GM12892 (cell line): ENCODE measurements around the gene SELPLG.
A peak's percentile ranks its signal among the peaks of the same experiment; 100 is the strongest.
"Not testable (repeated sequence)": the region's sequence is repeated elsewhere in the genome, so short reads cannot be mapped to it uniquely, and the experiment has no call there.

ENCODE experiments used
- DNase-seq: peaks from one replicate; pipeline ENCODE4 v3.0.0; 2011; ENCODE audit not compliant: insufficient read length
- FAIRE-seq: peaks from 2 replicates; lab custom pipeline; 2011; peaks lifted over from hg19 to GRCh38; lab: Jason Lieb, UNC
- POLR2A ChIP-seq: IDR thresholded peaks from 2 replicates; pipeline ENCODE4 v1.6.1; 2011; ENCODE audit warnings: low read depth, low read length, control low read depth
- POLR2AphosphoS5 ChIP-seq: IDR thresholded peaks from 2 replicates; pipeline ENCODE4 v1.6.1; 2011; ENCODE audit warnings: low read depth, low read length, control low read depth
- TAF1 ChIP-seq: IDR thresholded peaks from 2 replicates; pipeline ENCODE4 v1.6.1; 2011; ENCODE audit warnings: low read depth, mild to moderate bottlenecking, control low read depth, low read length, borderline replicate concordance

SELPLG gene

DNA sequence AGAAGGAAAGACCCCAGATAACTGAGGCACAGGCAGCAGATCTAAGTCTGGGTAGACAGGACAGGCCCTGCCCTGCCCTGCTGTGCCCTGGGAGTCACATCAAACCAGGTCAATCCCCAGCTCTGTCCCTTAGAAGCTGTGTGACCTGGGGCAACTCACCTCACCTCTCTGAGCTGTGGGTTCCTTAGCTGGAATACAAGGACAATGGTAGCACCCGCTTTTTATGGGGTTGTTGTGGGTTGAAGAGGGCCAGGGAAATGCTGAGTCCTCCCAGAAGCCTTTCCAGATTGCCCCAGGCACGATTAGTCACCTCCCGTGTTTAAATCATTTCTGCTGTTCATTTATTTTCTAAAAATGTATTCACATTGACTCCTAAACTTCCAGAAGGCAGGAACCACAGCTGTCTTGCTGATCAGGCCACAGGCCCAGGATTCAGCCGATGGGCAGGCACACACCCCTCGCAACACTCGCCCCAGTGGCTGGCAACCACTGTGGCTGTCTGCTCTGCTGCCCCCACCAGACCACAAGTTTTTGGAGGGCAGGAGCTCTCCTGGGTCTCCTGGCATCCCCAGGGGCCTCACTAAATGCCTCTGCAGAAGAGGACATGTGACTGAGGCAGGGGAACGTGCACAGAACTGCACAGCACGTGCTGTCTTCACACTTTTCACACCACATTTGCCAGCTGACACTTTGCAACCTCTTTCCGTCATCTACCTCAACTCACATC is 3.0 kb downstream of the SELPLG start:
- DNase-seq (no peak), FAIRE-seq (no peak)
- no peak for TF ChIP-seq TAF1

DNA sequence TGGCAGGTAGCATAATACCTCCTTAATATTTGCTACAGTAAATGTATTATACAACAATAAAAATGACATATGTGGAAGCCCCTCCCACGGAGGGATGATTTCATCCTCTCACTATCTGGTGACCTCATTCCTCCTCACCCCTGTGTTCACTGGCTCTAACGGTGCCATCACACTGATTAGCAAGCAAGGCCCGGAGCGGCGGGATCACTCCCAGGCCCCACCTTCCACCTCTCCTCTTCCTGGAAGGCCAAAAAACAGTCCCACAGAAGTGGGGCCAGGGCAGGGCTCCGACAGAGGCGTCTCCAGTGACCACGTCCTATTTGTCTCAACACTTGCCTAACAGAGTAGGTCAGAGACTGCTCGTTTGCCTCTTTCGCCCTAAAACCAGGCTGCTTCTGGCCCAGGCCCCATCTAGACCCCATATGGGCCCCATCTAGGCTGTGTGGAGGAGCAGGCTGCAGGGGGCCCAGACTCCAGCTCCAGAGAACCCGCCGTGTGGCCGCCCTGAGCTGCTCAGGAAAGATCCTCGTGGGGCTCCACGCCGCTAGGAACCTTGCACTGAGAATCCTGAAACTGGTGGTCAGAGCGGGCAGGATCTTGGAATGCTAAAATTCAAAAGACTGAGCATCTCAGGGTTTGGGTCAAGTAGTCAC is 3.7 kb downstream of the SELPLG start:
- TF ChIP-seq POLR2A = no peak
- no peak for TF ChIP-seq POLR2AphosphoS5
- no peak for TF ChIP-seq TAF1
- FAIRE-seq (no peak), DNase-seq (no peak)

DNA sequence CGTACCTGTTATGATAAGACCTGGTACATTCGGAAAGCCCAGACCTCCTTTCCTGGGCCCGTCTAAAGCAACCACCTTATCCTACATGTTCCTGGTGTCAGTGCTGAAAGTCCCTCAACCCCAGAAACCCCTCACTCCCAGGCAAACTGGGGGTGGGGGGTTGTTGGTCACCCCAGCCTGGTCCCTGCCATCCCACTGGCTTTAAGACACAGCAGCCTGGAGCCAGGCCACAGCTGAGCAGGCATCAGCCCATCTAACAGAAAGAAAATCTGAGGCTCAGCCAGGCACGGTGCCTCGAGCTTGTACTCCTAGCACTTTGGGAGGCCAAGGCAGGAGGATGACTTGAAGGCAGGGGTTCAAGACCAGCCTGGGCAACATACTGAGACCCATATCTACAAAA is 4.5 kb downstream of the SELPLG start:
- no peak for DNase-seq
- no peak for FAIRE-seq

DNA sequence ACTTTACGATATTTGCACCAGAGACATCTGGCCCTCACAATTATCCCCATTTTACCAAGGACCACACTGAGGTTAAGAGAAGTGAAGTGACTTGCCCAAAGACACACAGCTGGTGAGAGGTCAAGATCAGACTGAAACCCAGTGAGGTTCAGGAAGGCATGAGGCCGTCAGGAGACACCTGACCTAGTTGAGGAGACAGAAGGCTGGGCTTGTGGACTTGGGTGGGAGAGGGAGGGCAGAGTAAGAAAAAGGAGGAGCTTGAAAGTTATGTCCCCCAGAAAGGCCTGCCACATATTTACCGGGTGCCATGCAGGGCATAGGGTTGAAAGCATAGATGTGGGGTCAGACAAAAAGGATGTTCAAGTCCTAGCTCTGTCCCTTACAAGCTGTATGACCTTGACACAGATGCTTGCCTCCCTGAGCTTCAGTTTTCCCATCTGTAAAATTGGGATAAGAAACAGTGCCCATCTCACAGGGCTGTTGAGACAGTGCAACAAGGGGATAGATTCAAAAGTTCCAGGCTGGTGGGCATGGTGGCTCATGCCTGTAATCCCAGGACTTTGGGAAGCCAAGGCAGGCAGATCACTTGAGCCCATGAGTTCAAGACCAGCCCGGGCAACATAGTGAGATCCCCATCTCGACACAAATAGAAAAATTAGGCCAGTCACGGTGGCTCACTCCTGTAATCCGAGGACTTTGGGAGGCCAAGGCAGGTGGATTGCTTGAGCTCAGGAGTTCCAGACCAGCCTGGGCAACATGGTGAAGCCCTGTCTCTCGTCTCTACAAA is 6.4 kb downstream of the SELPLG start:
- no peak for DNase-seq
- no peak for FAIRE-seq
- TF ChIP-seq TAF1 = no peak
- TF ChIP-seq POLR2AphosphoS5 = no peak
- no peak for TF ChIP-seq POLR2A

More for the DNA sequence above, 4.5 kb downstream of the SELPLG start:
- TF ChIP-seq POLR2A = no peak

DNA sequence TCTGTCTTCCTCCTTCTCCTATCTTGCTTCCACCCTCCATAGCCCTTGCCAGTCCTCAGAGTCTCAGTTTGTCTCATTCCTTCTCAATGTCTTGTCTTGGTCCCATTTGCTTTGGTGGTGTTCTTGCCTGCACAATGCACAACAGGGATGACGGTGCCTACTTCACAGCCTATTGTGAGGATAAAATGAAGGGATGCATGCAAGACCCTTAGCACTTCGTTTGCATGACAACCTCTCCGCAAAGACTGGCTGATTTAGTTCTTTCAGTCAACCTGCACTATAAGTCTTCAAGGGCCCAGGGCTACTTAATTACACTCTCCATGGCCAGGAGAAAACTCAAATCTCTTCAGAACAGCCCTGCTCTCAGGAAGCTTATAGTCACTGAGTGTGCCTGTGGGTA is 8.5 kb downstream of the SELPLG start:
- no peak for FAIRE-seq
- TF ChIP-seq TAF1 = no peak
- TF ChIP-seq POLR2AphosphoS5 = no peak
- TF ChIP-seq POLR2A = no peak
- no peak for DNase-seq

DNA sequence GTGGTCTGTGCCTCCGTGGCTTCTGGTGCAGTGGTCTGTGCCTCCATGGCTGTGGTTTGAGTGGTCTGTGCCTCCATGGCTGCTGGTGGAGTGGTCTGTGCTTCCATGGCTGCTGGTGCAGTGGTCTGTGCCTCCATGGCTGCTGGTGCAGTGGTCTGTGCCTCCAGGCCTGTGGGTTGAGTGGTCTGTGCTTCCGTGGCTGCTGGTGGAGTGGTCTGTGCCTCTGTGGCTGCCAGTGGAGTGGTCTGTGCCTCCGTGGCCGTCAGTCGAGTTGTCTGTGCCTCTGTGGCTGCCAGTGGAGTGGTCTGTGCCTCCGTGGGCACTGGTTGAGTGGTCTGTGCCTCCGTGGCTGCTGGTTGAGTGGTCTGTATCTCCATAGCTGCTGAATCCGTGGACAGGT is 10.1 kb downstream of the SELPLG start:
- no peak for FAIRE-seq
- TF ChIP-seq POLR2AphosphoS5 (no peak), TAF1 (no peak), POLR2A (no peak)
- no peak for DNase-seq

DNA sequence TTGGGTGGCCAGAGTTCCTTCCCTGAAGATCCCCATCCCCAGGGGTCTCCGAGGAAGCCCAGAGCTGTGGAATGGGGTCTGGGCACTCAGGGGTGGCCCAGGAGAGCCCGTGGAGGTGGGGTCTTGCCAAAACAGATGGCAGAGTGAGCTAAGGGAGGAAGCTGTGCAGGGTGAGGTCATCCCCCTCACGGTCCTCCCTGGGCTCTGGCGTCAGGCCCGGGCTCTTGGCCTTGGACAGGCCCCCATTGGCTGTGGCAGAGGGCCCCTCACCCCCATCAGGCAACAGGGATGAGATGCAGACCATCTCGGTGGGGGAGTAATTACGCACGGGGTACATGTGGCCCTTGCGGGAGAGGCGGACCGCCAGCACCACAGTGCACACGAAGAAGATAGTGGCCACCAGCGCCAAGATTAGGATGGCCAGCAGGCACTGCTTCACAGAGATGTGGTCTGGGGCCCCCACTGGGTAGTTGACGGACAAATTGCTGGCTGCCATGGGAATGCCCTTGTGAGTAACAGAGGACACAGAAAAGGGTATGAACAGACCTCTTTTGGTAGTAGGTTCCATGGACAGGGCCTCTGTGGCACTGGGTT is 10.7 kb downstream of the SELPLG start:
- no peak for TF ChIP-seq TAF1
- no peak for TF ChIP-seq POLR2A
- no peak for TF ChIP-seq POLR2AphosphoS5
- DNase-seq = no peak
- no peak for FAIRE-seq

DNA sequence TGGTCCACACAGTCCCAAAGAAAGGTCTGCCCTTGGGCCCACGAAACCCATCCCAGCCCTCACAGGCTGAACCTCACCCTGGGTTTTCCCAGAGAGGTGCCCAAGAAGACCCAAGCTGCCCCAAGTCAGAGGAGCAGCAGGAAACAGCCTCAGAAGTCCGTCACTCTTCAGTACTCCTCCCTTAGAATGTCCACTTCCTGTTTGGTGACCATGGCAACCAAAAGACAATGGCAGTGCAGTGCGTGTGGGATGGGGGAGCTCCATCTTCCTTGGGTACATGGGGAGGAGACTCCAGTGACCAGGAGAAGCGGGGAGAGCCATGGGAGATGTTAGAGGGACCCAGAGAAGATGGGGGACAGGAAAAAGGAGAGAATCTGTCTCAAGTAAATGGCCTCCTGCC is 11.3 kb downstream of the SELPLG start:
- TF ChIP-seq POLR2A (no peak), TAF1 (no peak), POLR2AphosphoS5 (no peak)
- no peak for DNase-seq
- peak; percentile 76 for FAIRE-seq

DNA sequence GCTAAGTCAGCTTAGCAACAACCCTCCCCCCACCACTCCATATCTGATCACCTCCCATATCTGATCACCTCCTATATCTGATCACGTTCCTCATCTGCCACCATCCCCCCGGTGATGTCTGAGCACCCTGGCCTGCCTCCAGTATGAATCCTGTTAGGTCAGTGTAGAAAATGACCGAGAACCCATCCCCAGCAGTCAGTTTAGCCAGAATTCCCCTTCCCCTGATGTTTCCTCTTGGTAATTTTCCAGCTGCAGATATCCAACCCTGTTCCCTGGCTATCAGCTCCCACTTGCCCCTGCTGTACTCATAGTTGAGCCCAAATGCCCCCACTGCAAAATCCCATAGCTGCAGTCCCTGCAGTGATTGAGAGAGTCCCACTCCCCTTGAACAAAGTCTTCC is 12.5 kb downstream of the SELPLG start:
- TF ChIP-seq POLR2A (no peak), TAF1 (no peak), POLR2AphosphoS5 (no peak)
- no peak for DNase-seq
- no peak for FAIRE-seq

DNA sequence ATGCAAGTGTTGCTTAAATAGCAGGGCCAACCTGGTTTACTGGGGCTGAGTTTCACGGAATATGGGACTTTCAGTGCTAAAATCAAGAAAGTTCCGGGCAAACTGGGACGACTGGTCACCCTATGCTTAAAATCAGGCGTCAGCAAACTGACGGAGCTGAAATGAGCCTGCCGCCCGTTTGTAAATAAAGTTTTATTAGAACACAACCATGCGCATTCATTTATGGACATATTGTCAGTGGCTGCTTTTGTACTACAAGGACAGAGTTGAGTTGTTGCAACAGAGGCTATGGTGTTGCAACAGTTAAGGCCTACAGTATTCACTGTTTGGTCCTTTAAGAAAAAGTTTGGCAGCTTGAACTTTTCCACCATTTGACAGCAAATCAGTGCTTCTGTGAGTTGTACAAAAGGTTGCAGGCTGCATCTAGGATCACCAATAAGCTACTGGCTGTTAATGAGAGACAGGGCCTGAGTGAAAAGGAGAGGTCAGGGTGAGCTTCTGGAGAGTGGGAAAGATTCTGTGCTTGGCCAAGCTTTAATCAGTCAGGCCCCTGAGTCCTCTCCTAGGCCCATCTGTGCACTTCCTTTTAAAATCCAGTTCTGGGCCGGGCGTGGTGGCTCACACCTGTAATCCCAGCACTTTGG is 13.3 kb downstream of the SELPLG start:
- no peak for TF ChIP-seq TAF1
- FAIRE-seq = no peak
- DNase-seq = no peak

DNA sequence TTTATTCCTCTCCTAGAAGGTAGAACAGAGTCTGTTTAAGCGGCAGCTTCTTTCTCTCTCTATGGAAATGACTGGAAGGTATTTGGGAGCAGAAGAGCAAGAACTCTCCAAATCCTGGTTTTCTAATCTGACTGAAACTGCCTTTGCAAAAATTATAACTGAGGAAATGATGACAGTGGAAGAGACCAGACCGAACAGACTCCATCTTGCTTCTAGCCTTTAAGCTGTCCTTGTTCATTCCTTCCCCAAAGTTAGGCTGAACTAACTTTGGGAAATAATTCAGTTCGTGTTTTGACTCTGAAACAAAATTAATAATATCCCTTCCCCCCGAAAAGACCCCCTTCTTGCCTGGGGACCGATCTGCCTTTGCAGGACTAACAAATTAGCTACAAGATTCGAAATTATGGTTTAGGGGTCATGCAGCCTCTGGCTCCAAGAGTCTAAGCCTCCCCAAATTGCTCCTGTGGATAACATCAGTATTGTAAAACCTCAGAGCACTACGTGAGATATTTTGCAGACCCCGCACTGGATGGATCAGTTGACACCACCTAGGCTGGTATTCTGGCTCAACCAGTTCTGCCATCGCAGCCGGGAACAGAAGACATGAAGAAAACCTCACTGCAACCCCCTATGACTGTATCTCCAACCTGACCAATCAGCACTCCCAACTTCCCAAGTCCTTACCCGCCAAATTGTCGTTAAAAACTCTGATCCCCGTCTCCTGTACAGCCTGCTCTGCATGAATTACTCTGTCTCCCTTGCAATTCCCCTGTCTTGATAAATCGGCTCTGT is 14.1 kb downstream of the SELPLG start:
- FAIRE-seq (no peak), DNase-seq (no peak)

DNA sequence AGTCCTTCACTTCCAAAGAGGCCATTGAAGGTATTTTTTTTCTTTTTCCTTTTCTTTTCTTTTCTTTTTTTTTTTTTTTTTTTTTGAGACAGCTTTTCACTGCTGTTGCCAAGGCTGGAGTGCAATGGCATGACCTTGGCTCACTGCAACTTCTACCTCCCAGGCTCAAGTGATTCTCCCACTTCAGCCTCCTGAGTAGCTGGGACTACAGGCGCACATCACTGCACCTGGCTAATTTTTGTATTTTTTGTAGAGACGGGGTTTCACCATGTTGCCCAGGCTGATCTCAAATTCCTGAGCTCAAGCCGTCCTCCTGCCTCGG is 14.8 kb downstream of the SELPLG start:
- DNase-seq, FAIRE-seq: not testable (repeated sequence)

More for the DNA sequence above, 14.1 kb downstream of the SELPLG start:
- TF ChIP-seq POLR2A (no peak), POLR2AphosphoS5 (no peak), TAF1 (no peak)
